Keratinocyte (primary cell): Measurements from ENCODE around the gene MUC16. TPM values are rescaled to one million over a fixed set of nuclear protein-coding genes. Genes with fewer than 3 reads are reported as not detected.

Experiments
- DNase-seq: peaks from one replicate; pipeline ENCODE4 v3.0.0-alpha.2; 2011; ENCODE audit warnings: low read depth, missing footprints, low spot score
- FAIRE-seq: peaks from 2 replicates; lab custom pipeline; 2011; peaks lifted over from hg19 to GRCh38; lab: Jason Lieb, UNC
- H2AFZ ChIP-seq: 2 replicates; pipeline ENCODE4 v1.6.0; 2012; ENCODE audit warnings: low read length, control low read depth, inconsistent platforms; ENCODE audit not compliant: control insufficient read depth
- H3K27ac ChIP-seq: 2 replicates; pipeline ENCODE4 v1.5.1; 2011; ENCODE audit warnings: low read length; ENCODE audit not compliant: control insufficient read depth, insufficient read depth
- H3K27me3 ChIP-seq: 3 replicates; pipeline ENCODE4 v1.6.0; 2011; ENCODE audit warnings: low read length; ENCODE audit not compliant: control insufficient read depth, insufficient read depth; ENCODE audit errors: extremely low read depth
- H3K36me3 ChIP-seq, 2 experiments: 2 replicates in 1 of 2; 3 replicates in 1 of 2; pipeline ENCODE4 v1.5.1; 2011; ENCODE audit warnings: low read length in 2 of 2, mild to moderate bottlenecking in 1 of 2; ENCODE audit not compliant: control insufficient read depth in 2 of 2, insufficient read depth in 2 of 2; ENCODE audit errors: extremely low read depth in 1 of 2
- H3K4me1 ChIP-seq: 3 replicates; pipeline ENCODE4 v1.5.1; 2011; ENCODE audit warnings: low read length; ENCODE audit not compliant: control insufficient read depth, insufficient read depth; ENCODE audit errors: extremely low read depth
- H3K4me2 ChIP-seq: 3 replicates; pipeline ENCODE4 v1.6.0; 2011; ENCODE audit warnings: low read depth, low read length; ENCODE audit not compliant: control insufficient read depth, insufficient read depth; ENCODE audit errors: extremely low read depth
- H3K4me3 ChIP-seq, 3 experiments: fragments of 200-600 bp in 1 of 3; sonication (generic) in 1 of 3; 2 replicates in 2 of 3; 3 replicates in 1 of 3; pipeline ENCODE4 v1.5.1; 2011 to 2016; ENCODE audit warnings: low read length in 3 of 3, mild to moderate bottlenecking in 3 of 3, control low read depth in 2 of 3, inconsistent platforms in 1 of 3, low read depth in 1 of 3, mixed read lengths in 1 of 3, mixed run types in 1 of 3, moderate library complexity in 1 of 3; ENCODE audit not compliant: control insufficient read depth in 2 of 3, insufficient read depth in 2 of 3; ENCODE audit errors: extremely low read depth in 1 of 3
- H3K79me2 ChIP-seq: 2 replicates; pipeline ENCODE4 v1.6.0; 2012; ENCODE audit warnings: low read length; ENCODE audit not compliant: control insufficient read depth, insufficient read depth
- H3K9ac ChIP-seq: 3 replicates; pipeline ENCODE4 v1.6.0; 2011; ENCODE audit warnings: low read length; ENCODE audit not compliant: control insufficient read depth, insufficient read depth; ENCODE audit errors: extremely low read depth
- H3K9me1 ChIP-seq: 3 replicates; pipeline ENCODE4 v1.6.0; 2011; ENCODE audit warnings: low read length; ENCODE audit not compliant: control insufficient read depth, insufficient read depth; ENCODE audit errors: extremely low read depth
- H3K9me3 ChIP-seq: 2 replicates; pipeline ENCODE4 v1.5.1; 2012; ENCODE audit warnings: low read depth, low read length; ENCODE audit not compliant: control insufficient read depth
- H4K20me1 ChIP-seq: 3 replicates; pipeline ENCODE4 v1.6.0; 2011; ENCODE audit warnings: low read length; ENCODE audit not compliant: control insufficient read depth, insufficient read depth; ENCODE audit errors: extremely low read depth
- CTCF ChIP-seq, 3 experiments: IDR thresholded peaks in 1 of 3; conservative IDR thresholded peaks in 1 of 3; optimal IDR thresholded peaks in 1 of 3; 2 replicates in 2 of 3; 3 replicates in 1 of 3; pipeline versions ENCODE3 to v1.5.1; 2011; ENCODE audit warnings: low read length in 3 of 3, mild to moderate bottlenecking in 3 of 3, moderate library complexity in 2 of 3, control low read depth in 1 of 3, inconsistent platforms in 1 of 3; ENCODE audit not compliant: insufficient read depth in 2 of 3; ENCODE audit errors: extremely low read depth in 1 of 3
- EZH2 ChIP-seq: IDR thresholded peaks from one replicate; pipeline ENCODE4 v1.6.1; 2012; ENCODE audit warnings: inconsistent platforms, mild to moderate bottlenecking, low read length, moderate library complexity
- dilution Hi-C: fragments of 300-500 bp; cut with MboI; formaldehyde crosslinking; loops from one replicate; pipeline ENCODE4 v1.7.0; 2020; ENCODE audit warnings: low sequenced_read_pairs; ENCODE audit not compliant: extremely low pct_ligation_motif_present
- polyA plus RNA-seq, 5 experiments: library from polyadenylated mRNA; depleted of rRNA in 3 of 5; stranded (reverse) in 3 of 5; stranded (forward) in 1 of 5; unstranded in 1 of 5; fragments of >200 nt; gene quantifications; 1 replicate in 1 of 5; 2 replicates in 3 of 5; 3 replicates in 1 of 5; pipeline versions ENCODE4 v1.2.1 to v1.2.3, GENCODE V29; 2011 to 2012; ENCODE audit warnings: missing spikeins in 2 of 5, low read depth in 1 of 5, low replicate concordance in 1 of 5

The MUC16 gene
- polyA plus RNA-seq, 1 donor (not counting 4 experiments of a cell fraction or from before 2014, with no cell fraction given) = 0.03 TPM

GRCh38 chr19:8973501-8974091 is 36.6 kb downstream of the MUC16 start:
- FAIRE-seq = no peak
- H3K4me3 ChIP-seq = no peak overlapping the region
- no peak overlapping the region for H3K9ac ChIP-seq
- H3K36me3 ChIP-seq = no peaks in the 10 kb centered on the region
- no peak for TF ChIP-seq CTCF (optimal IDR thresholded peaks at IDR 0.05 in 1 of 3, IDR thresholded peaks at IDR 0.05 in 1 of 3, conservative IDR thresholded peaks at IDR 0.05 in 1 of 3; ENCODE audit: extremely low read depth in 1 of 3, insufficient read depth in 2 of 3, low read length in 3 of 3)
- TF ChIP-seq EZH2 = no peak
- no peak overlapping the region for H2AFZ ChIP-seq
- no peak for DNase-seq
- H3K4me1 ChIP-seq = no peaks in the 10 kb centered on the region
- dilution Hi-C loops = no loop called here
- H4K20me1 ChIP-seq = no peaks in the 10 kb centered on the region
- no peaks in the 10 kb centered on the region for H3K9me1 ChIP-seq
- no peak overlapping the region for H3K4me2 ChIP-seq
- H3K9me3 ChIP-seq = no peaks in the 10 kb centered on the region
- H3K27ac ChIP-seq = no peak overlapping the region
- no peaks in the 10 kb centered on the region for H3K79me2 ChIP-seq
- no peaks in the 10 kb centered on the region for H3K27me3 ChIP-seq

GRCh38 chr19:8965887-8966286 is 44.3 kb downstream of the MUC16 start:
- no peaks in the 10 kb centered on the region for H3K36me3 ChIP-seq
- DNase-seq (no peak), FAIRE-seq (no peak)
- TF ChIP-seq EZH2 (no peak), CTCF (optimal IDR thresholded peaks at IDR 0.05 in 1 of 3, IDR thresholded peaks at IDR 0.05 in 1 of 3, conservative IDR thresholded peaks at IDR 0.05 in 1 of 3; ENCODE audit: extremely low read depth in 1 of 3, insufficient read depth in 2 of 3, low read length in 3 of 3) (no peak)
- no peak overlapping the region for H3K4me3 ChIP-seq
- no peak overlapping the region for H3K4me2 ChIP-seq
- no peak overlapping the region for H3K27ac ChIP-seq
- no peaks in the 10 kb centered on the region for H3K27me3 ChIP-seq
- no peaks in the 10 kb centered on the region for H3K79me2 ChIP-seq
- no peaks in the 10 kb centered on the region for H3K4me1 ChIP-seq
- no peak overlapping the region for H2AFZ ChIP-seq
- peaks cover 2% of the 10 kb centered on the region for H3K9me3 ChIP-seq
- H3K9ac ChIP-seq = no peak overlapping the region
- dilution Hi-C loops = no loop called here
- no peaks in the 10 kb centered on the region for H3K9me1 ChIP-seq
- no peaks in the 10 kb centered on the region for H4K20me1 ChIP-seq

Other genes starting within 250 kb of the MUC16 start
- 12.2 to 19.7 TPM (median 17.1 TPM) in 3 replicates for gene ZNF558, start 178.1 kb downstream of the MUC16 start, polyA plus RNA-seq
- not detected in 3 replicates for gene MBD3L1, start 178.0 kb downstream of the MUC16 start, polyA plus RNA-seq
- gene OR1M1, start 76.7 kb upstream of the MUC16 start, polyA plus RNA-seq = not detected in 3 replicates
- not detected in 3 replicates for gene OR7G2, start 97.1 kb upstream of the MUC16 start, polyA plus RNA-seq
- not detected in 3 replicates for gene OR7G1, start 105.4 kb upstream of the MUC16 start, polyA plus RNA-seq
- gene OR7G3, start 116.5 kb upstream of the MUC16 start, polyA plus RNA-seq = not detected in 3 replicates
- 15.7 to 25.9 TPM (median 21.9 TPM) in 3 replicates for gene ZNF317, start 130.0 kb upstream of the MUC16 start, polyA plus RNA-seq
- 0.03 TPM in 1 of 3 replicates, not detected in the others for gene OR7D2, start 168.6 kb upstream of the MUC16 start, polyA plus RNA-seq
- gene OR7D4, start 209.2 kb upstream of the MUC16 start, polyA plus RNA-seq = not detected in 3 replicates
- gene OR7E24, start 240.5 kb upstream of the MUC16 start, polyA plus RNA-seq = not detected in 3 replicates